Measurements from ENCODE around the gene MYMK.
A peak's percentile ranks its signal among the peaks of the same experiment; 100 is the strongest.

The MYMK gene

GRCh38 chr9:133518706-133519449, 5.9 kb downstream of the MYMK start:
- no peak for DNase-seq (ENCODE audit: low read depth)

- DNase-seq (ENCODE audit: low read depth): no peak
Observed at GRCh38 chr9:133518200-133518599, 6.6 kb downstream of the MYMK start.

GRCh38 chr9:133517711-133518110, 7.0 kb downstream of the MYMK start:
- no peak for DNase-seq (ENCODE audit: low read depth)

- DNase-seq (ENCODE audit: low read depth): no peak
Observed at GRCh38 chr9:133516961-133517350, 7.8 kb downstream of the MYMK start.

GRCh38 chr9:133516256-133516960, 8.4 kb downstream of the MYMK start:
- DNase-seq (ENCODE audit: low read depth): no peak

GRCh38 chr9:133515615-133516255, 9.0 kb downstream of the MYMK start:
- no peak for DNase-seq (ENCODE audit: low read depth)

GRCh38 chr9:133515240-133515610, 9.5 kb downstream of the MYMK start:
- no peak for DNase-seq (ENCODE audit: low read depth)

- no peak for DNase-seq (ENCODE audit: low read depth)
Observed at GRCh38 chr9:133514460-133515239, 10.1 kb downstream of the MYMK start.

- no peak for DNase-seq (ENCODE audit: low read depth)
Observed at GRCh38 chr9:133513214-133514100, 11.3 kb downstream of the MYMK start.

GRCh38 chr9:133512253-133513213, 12.2 kb downstream of the MYMK start:
- DNase-seq (ENCODE audit: low read depth): no peak

GRCh38 chr9:133511607-133512006, 13.2 kb downstream of the MYMK start:
- no peak for DNase-seq (ENCODE audit: low read depth)

GRCh38 chr9:133510926-133511505, 13.7 kb downstream of the MYMK start:
- no peak for DNase-seq (ENCODE audit: low read depth)

- DNase-seq (ENCODE audit: low read depth): no peak
Observed at GRCh38 chr9:133509179-133510083, 15.3 kb downstream of the MYMK start.

GRCh38 chr9:133508046-133508445, 16.7 kb downstream of the MYMK start:
- DNase-seq (ENCODE audit: low read depth): no peak

GRCh38 chr9:133507246-133507965, 17.4 kb downstream of the MYMK start:
- no peak for DNase-seq (ENCODE audit: low read depth)

GRCh38 chr9:133506653-133507038, 18.1 kb downstream of the MYMK start:
- peak; percentile 86 for DNase-seq (ENCODE audit: low read depth)

- DNase-seq (ENCODE audit: low read depth): peak; percentile 59
Observed at GRCh38 chr9:133505901-133506652, 18.7 kb downstream of the MYMK start.

Measured in GM04503 (cell line).